HL-60 (cell line): ENCODE data around the gene CAMTA1.

Experiments
- CTCF ChIP-seq: IDR thresholded peaks from one replicate; pipeline ENCODE4 v1.5.1; 2011; ENCODE audit warnings: low read length, control low read depth, inconsistent platforms; ENCODE audit not compliant: insufficient read depth
- GABPA ChIP-seq: IDR thresholded peaks from 2 replicates; pipeline ENCODE4 v1.6.1; 2012; ENCODE audit warnings: low read depth
- POLR2AphosphoS5 ChIP-seq: IDR thresholded peaks from 2 replicates; pipeline ENCODE4 v1.6.1; 2012; ENCODE audit warnings: low read depth
- SPI1 ChIP-seq: IDR thresholded peaks from 2 replicates; pipeline ENCODE4 v1.6.1; 2012; ENCODE audit warnings: low read depth, mild to moderate bottlenecking, borderline replicate concordance
- TF ChIP-seq, protein P1 (sequence below): IDR thresholded peaks from 2 replicates; pipeline ENCODE4 v1.6.1; 2012; ENCODE audit warnings: low read depth; ENCODE audit not compliant: insufficient replicate concordance

DNA sequence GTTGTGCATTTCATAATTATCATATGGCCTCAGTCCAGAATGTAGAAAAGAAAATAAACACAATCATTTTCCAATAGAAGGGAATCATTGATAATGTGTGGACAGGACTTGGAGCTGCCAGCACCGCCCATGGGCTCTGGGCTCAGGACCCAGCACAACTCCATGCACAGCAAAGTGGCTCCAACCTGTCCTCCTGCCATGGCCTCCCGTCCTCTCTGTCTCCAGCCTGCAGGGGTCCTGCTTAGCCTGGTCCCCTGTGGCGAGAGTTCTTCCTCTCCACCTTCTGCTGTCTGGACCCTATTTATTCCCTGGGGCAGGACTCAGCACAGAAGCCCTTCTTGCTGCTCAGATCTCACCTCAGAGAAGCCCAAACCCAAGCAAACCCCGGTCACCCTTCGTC lies 154.1 kb downstream of the CAMTA1 start:
- TF ChIP-seq, protein P1, sequence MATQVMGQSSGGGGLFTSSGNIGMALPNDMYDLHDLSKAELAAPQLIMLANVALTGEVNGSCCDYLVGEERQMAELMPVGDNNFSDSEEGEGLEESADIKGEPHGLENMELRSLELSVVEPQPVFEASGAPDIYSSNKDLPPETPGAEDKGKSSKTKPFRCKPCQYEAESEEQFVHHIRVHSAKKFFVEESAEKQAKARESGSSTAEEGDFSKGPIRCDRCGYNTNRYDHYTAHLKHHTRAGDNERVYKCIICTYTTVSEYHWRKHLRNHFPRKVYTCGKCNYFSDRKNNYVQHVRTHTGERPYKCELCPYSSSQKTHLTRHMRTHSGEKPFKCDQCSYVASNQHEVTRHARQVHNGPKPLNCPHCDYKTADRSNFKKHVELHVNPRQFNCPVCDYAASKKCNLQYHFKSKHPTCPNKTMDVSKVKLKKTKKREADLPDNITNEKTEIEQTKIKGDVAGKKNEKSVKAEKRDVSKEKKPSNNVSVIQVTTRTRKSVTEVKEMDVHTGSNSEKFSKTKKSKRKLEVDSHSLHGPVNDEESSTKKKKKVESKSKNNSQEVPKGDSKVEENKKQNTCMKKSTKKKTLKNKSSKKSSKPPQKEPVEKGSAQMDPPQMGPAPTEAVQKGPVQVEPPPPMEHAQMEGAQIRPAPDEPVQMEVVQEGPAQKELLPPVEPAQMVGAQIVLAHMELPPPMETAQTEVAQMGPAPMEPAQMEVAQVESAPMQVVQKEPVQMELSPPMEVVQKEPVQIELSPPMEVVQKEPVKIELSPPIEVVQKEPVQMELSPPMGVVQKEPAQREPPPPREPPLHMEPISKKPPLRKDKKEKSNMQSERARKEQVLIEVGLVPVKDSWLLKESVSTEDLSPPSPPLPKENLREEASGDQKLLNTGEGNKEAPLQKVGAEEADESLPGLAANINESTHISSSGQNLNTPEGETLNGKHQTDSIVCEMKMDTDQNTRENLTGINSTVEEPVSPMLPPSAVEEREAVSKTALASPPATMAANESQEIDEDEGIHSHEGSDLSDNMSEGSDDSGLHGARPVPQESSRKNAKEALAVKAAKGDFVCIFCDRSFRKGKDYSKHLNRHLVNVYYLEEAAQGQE: no peak
- TF ChIP-seq CTCF: no peak
- no peak for TF ChIP-seq POLR2AphosphoS5
- no peak for TF ChIP-seq GABPA
- no peak for TF ChIP-seq SPI1
